Esophagus (tissue), 2 donors: ENCODE data around the gene APOB. TPM values are rescaled to one million over a fixed set of nuclear protein-coding genes. Genes with fewer than 3 reads are reported as not detected.

Experiments used
- H3K27ac ChIP-seq, 2 donors: one replicate each; pipeline ENCODE4 v1.5.1; 2013; ENCODE audit warnings: low read depth in 2 of 2, mild to moderate bottlenecking in 2 of 2, inconsistent platforms in 1 of 2, low read length in 1 of 2, moderate library complexity in 1 of 2
- H3K27me3 ChIP-seq, 2 donors: one replicate each; pipeline ENCODE4 v1.6.1; 2013; ENCODE audit warnings: low read length in 2 of 2, control low read depth in 1 of 2, mild to moderate bottlenecking in 1 of 2; ENCODE audit not compliant: insufficient read depth in 2 of 2, control insufficient read depth in 1 of 2
- H3K36me3 ChIP-seq, 2 donors: one replicate each; pipeline ENCODE4 v1.6.1; 2013; ENCODE audit warnings: low read length in 1 of 2; ENCODE audit not compliant: control insufficient read depth in 2 of 2, insufficient read depth in 2 of 2
- H3K4me1 ChIP-seq, 2 donors: one replicate each; pipeline ENCODE4 v1.6.1; 2013; ENCODE audit warnings: low read length in 1 of 2; ENCODE audit not compliant: control insufficient read depth in 2 of 2, insufficient read depth in 2 of 2
- H3K4me3 ChIP-seq, 2 donors: one replicate each; pipeline ENCODE4 v1.5.1; 2013; ENCODE audit warnings: low read length in 2 of 2, mild to moderate bottlenecking in 2 of 2, low read depth in 1 of 2, moderate library complexity in 1 of 2
- H3K9me3 ChIP-seq, 2 donors: one replicate each; pipeline ENCODE4 v1.6.1; 2013; ENCODE audit warnings: mild to moderate bottlenecking in 2 of 2, low read depth in 1 of 2, low read length in 1 of 2, moderate library complexity in 1 of 2; ENCODE audit not compliant: control insufficient read depth in 2 of 2, insufficient read depth in 1 of 2
- WGBS, 2 donors: extraction: QIAGEN DNeasy Blood & Tissue Kit; methylation state at CpG; one replicate each; pipeline ENCODE4 v1.1.7; 2013; 5-methylcytosine and 5-hydroxymethylcytosine counted together
- polyA plus RNA-seq, 2 donors: library from polyadenylated mRNA; stranded (reverse); fragments of 200-250 nt; gene quantifications; one replicate each; pipeline ENCODE4 v1.2.3, GENCODE V29; 2013
- donor health status: healthy with polysubstance abuse.
- donor health status: Bipolar disorder and iron deficiency.

The APOB gene, protein sequence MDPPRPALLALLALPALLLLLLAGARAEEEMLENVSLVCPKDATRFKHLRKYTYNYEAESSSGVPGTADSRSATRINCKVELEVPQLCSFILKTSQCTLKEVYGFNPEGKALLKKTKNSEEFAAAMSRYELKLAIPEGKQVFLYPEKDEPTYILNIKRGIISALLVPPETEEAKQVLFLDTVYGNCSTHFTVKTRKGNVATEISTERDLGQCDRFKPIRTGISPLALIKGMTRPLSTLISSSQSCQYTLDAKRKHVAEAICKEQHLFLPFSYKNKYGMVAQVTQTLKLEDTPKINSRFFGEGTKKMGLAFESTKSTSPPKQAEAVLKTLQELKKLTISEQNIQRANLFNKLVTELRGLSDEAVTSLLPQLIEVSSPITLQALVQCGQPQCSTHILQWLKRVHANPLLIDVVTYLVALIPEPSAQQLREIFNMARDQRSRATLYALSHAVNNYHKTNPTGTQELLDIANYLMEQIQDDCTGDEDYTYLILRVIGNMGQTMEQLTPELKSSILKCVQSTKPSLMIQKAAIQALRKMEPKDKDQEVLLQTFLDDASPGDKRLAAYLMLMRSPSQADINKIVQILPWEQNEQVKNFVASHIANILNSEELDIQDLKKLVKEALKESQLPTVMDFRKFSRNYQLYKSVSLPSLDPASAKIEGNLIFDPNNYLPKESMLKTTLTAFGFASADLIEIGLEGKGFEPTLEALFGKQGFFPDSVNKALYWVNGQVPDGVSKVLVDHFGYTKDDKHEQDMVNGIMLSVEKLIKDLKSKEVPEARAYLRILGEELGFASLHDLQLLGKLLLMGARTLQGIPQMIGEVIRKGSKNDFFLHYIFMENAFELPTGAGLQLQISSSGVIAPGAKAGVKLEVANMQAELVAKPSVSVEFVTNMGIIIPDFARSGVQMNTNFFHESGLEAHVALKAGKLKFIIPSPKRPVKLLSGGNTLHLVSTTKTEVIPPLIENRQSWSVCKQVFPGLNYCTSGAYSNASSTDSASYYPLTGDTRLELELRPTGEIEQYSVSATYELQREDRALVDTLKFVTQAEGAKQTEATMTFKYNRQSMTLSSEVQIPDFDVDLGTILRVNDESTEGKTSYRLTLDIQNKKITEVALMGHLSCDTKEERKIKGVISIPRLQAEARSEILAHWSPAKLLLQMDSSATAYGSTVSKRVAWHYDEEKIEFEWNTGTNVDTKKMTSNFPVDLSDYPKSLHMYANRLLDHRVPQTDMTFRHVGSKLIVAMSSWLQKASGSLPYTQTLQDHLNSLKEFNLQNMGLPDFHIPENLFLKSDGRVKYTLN (N-terminal part only)
- under 1 TPM; 0.02 TPM for polyA plus RNA-seq

- Histone ChIP-seq H3K27ac (no peak within 1 kb of the TSS), H3K4me3 (no peak within 1 kb of the TSS), H3K9me3 (peaks cover 0 to 2% of the 10 kb centered on the region in 2 donors), H3K27me3 (no peaks in the 10 kb centered on the region), H3K36me3 (no peaks in the 10 kb centered on the region), H3K4me1 (no peaks in the 10 kb centered on the region)
- WGBS, 2 donors = 28 to 29% methylated on average over 37 to 51 of the region's 51 CpGs
These were observed at the start of gene APOB for GRCh38 chr2:21043744-21044532. Gene APOB, minus strand, starts transcription at chr2:21044073. Its CDS starts 128 bp downstream, at chr2:21043945.

- no peaks in the 10 kb centered on the region for H3K27me3 ChIP-seq
- no peaks in the 10 kb centered on the region for H3K4me1 ChIP-seq
- no peak overlapping the region for H3K27ac ChIP-seq
- H3K4me3 ChIP-seq = no peak overlapping the region
- H3K9me3 ChIP-seq = no peaks in the 10 kb centered on the region
- WGBS, 2 donors = 49 to 50% methylated on average over 3 of the region's 3 CpGs
- H3K36me3 ChIP-seq = no peaks in the 10 kb centered on the region
These were observed 48.5 kb upstream of the APOB start for GRCh38 chr2:21092308-21092869.

- Histone ChIP-seq H3K27ac (no peak overlapping the region), H3K27me3 (no peaks in the 10 kb centered on the region), H3K4me1 (no peaks in the 10 kb centered on the region), H3K36me3 (no peaks in the 10 kb centered on the region), H3K9me3 (no peaks in the 10 kb centered on the region), H3K4me3 (no peak overlapping the region)
- 72 to 73% methylated on average over 4 of the region's 4 CpGs for WGBS, 2 donors
These were observed 40.5 kb upstream of the APOB start for GRCh38 chr2:21084401-21084800.

DNA sequence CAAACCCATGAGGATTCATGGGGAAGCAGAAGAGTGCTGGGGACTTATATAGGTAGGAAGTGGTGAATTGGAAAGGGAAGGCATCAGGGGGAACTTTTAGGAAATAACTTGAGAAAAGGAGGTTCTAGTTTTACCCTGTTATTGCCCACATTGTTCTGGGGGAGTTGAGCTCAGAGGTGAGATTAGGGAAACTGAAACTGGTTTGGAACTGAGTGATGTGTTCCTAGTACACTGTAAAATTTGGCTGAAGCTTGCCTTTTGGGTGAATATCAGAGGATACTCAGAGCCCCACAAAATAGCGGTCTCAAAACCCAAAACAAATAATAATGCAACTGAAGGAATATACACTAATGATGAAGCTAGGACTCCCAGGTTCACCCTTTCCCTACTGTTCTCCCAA, 39.6 kb upstream of the APOB start:
- H3K36me3 ChIP-seq = no peaks in the 10 kb centered on the region
- no peaks in the 10 kb centered on the region for H3K27me3 ChIP-seq
- no peak overlapping the region for H3K4me3 ChIP-seq
- 84 to 85% methylated on average over 1 of the region's 1 CpG for WGBS, 2 donors
- H3K9me3 ChIP-seq = no peaks in the 10 kb centered on the region
- no peak overlapping the region for H3K27ac ChIP-seq
- H3K4me1 ChIP-seq = no peaks in the 10 kb centered on the region

GRCh38 chr2:21078296-21078695, 34.4 kb upstream of the APOB start:
- Histone ChIP-seq H3K4me3 (no peak overlapping the region), H3K4me1 (no peaks in the 10 kb centered on the region), H3K9me3 (no peaks in the 10 kb centered on the region), H3K27ac (no peak overlapping the region), H3K36me3 (no peaks in the 10 kb centered on the region), H3K27me3 (no peaks in the 10 kb centered on the region)
- WGBS, 2 donors = 63 to 75% methylated on average over 1 of the region's 1 CpG

DNA sequence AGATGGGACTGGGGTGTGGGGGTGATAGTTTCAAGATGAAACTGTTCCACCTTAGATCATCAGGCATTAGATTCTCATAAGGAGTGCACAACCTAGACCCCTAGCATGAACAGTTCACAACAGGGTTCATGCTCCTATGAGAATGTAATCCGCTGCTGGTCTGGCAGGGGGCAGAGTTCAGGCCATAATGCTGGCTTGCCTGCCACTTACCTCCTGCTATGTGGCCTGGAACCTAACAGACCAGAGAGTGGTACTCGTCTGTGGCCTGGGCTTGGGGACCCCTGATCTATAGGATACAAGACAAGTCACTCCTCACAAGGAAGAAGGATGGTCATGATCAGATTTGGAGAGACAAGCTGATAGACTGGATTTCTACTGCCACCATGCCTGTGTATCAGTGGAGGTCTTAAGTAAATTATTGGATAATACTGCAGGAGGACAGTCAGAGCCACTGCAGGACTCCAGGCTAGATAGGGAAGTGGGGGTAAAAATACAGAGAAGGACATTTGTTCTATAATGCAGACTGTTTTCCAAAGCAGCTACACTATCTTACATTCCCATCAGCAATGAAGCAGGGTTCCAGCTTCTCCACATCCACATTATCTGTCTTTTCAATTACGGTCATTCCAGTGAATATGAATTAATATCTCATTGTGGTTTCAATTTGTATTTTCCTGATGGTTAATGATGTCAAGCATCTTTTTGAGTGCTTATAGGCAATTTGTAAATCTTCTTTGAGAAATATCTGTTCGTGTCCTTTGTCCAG, 28.8 kb upstream of the APOB start:
- Histone ChIP-seq H3K27ac (no peak overlapping the region), H3K36me3 (no peaks in the 10 kb centered on the region), H3K9me3 (no peaks in the 10 kb centered on the region), H3K4me3 (no peak overlapping the region), H3K27me3 (no peaks in the 10 kb centered on the region), H3K4me1 (no peaks in the 10 kb centered on the region)
- WGBS, 2 donors = 78 to 80% methylated on average over 4 of the region's 4 CpGs

DNA sequence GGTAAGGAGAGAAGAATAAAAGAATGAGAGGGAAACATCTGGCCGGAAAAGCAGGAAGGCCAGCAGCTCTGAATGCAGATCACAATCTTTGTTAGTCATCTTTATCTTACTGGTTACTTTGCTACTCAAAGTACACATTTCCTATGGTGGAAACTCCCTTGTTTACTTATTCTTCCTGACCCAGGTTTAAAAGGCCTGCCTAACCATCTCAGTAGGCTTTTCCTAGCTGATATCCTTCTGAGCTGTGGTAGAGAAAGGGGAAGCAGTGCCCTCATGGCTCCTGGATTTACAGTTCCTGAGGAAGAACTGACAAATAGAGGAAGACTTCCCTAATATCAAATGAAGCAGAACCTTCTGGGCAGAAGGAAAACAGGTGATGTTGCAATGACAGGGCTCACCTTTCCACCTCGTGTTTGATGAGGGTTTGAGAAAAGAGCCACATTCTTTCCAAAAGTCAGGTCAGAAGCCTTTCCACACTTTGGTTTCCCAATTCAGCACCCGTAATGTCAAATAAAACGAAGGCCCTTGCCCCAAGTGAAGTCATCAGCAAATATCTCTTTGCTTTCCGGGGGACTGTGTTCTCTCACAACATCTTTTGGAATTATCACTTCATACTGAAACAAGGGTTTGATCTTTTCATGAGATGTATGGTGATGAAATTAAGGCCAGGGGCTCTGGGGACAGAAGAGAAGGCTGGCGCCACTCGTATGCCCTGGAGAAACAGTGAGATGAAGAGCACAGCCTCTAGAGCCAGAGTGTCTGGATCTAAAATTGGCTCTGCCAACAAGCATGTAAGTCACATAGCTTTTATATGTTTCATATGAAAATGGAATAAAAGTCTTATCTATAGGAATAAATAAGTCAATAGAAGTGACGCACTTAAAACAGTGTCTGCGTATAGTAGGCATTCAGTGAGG, 26.7 kb upstream of the APOB start:
- Histone ChIP-seq H3K4me1 (no peaks in the 10 kb centered on the region), H3K36me3 (no peaks in the 10 kb centered on the region), H3K4me3 (no peak overlapping the region), H3K27me3 (no peaks in the 10 kb centered on the region), H3K9me3 (no peaks in the 10 kb centered on the region), H3K27ac (no peak overlapping the region)
- WGBS, 2 donors = 74 to 75% methylated on average over 9 of the region's 9 CpGs
